ENCODE measurements around the gene CEMIP2. TPM values are rescaled to one million over a fixed set of nuclear protein-coding genes. Genes with fewer than 3 reads are reported as not detected.

CEMIP2 gene
- total and polyA plus RNA-seq, 2 donors (not counting 3 experiments of a cell fraction or from before 2014, with no cell fraction given), result 41.6 to 44.3 TPM

GRCh38 chr9:71729816-71730526 lies 38.3 kb downstream of the CEMIP2 start:
- FAIRE-seq, result no peak
- Histone ChIP-seq H2AFZ (ENCODE audit: low read depth, low read length) (no peak overlapping the region), H3K9me1 (replicated peaks; ENCODE audit: control insufficient read depth, extremely low read depth, insufficient read depth, low read length) (no peaks in the 10 kb centered on the region), H3K4me3 (replicated peaks in 1 of 3; ENCODE audit: insufficient read depth in 1 of 3, low read depth in 1 of 3, low read length in 3 of 3) (no peak overlapping the region), H3K27ac (ENCODE audit: insufficient read depth, low read depth, low read length) (no peak overlapping the region), H3K4me1 (ENCODE audit: control insufficient read depth, extremely low read depth, insufficient read depth, low read length) (peaks cover 9% of the 10 kb centered on the region), H3K27me3 (ENCODE audit: control insufficient read depth in 2 of 2, insufficient read depth in 2 of 2, low read length in 2 of 2) (no peaks in the 10 kb centered on the region), H3K36me3 (ENCODE audit: control insufficient read depth in 2 of 2, extremely low read depth in 1 of 2, insufficient read depth in 2 of 2, low read length in 2 of 2) (peaks cover 4 to 7% of the 10 kb centered on the region in 2 experiments), H4K20me1 (replicated peaks; ENCODE audit: control insufficient read depth, extremely low read depth, insufficient read depth, low read length) (no peaks in the 10 kb centered on the region), H3K79me2 (ENCODE audit: control insufficient read depth, insufficient read depth, low read length) (no peaks in the 10 kb centered on the region), H3K4me2 (ENCODE audit: insufficient read depth, low read length) (no peak overlapping the region), H3K9ac (replicated peaks; ENCODE audit: extremely low read depth, insufficient read depth, low read length) (no peak overlapping the region), H3K9me3 (replicated peaks; ENCODE audit: control insufficient read depth, insufficient read depth, low read length) (no peaks in the 10 kb centered on the region)
- TF ChIP-seq EZH2 (IDR thresholded peaks at IDR 0.05; ENCODE audit: borderline replicate concordance, low read depth, low read length, severe bottlenecking) (no peak), MYC (IDR thresholded peaks at IDR 0.05; ENCODE audit: low read depth, low read length) (no peak), FOS (IDR thresholded peaks at IDR 0.05; ENCODE audit: borderline replicate concordance, insufficient read depth, low read length) (no peak), GATA2 (IDR thresholded peaks at IDR 0.05; ENCODE audit: insufficient read depth, insufficient read length, low read depth, low read length) (no peak), MAX (IDR thresholded peaks at IDR 0.05; ENCODE audit: insufficient read depth, insufficient read length) (no peak), POLR2A (IDR thresholded peaks at IDR 0.05; ENCODE audit: low read depth, low read length) (no peak), POLR2AphosphoS5 (IDR thresholded peaks at IDR 0.05; ENCODE audit: insufficient read depth, low read depth, low read length) (no peak), JUN (IDR thresholded peaks at IDR 0.05; ENCODE audit: borderline replicate concordance, insufficient read depth, insufficient read length, low read depth) (no peak)
- TF ChIP-seq, protein P1, sequence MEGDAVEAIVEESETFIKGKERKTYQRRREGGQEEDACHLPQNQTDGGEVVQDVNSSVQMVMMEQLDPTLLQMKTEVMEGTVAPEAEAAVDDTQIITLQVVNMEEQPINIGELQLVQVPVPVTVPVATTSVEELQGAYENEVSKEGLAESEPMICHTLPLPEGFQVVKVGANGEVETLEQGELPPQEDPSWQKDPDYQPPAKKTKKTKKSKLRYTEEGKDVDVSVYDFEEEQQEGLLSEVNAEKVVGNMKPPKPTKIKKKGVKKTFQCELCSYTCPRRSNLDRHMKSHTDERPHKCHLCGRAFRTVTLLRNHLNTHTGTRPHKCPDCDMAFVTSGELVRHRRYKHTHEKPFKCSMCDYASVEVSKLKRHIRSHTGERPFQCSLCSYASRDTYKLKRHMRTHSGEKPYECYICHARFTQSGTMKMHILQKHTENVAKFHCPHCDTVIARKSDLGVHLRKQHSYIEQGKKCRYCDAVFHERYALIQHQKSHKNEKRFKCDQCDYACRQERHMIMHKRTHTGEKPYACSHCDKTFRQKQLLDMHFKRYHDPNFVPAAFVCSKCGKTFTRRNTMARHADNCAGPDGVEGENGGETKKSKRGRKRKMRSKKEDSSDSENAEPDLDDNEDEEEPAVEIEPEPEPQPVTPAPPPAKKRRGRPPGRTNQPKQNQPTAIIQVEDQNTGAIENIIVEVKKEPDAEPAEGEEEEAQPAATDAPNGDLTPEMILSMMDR (IDR thresholded peaks at IDR 0.05; ENCODE audit: extremely low read depth in 1 of 2, insufficient read depth in 1 of 2, low read depth in 1 of 2, low read length in 2 of 2), result no peak
- DNase-seq (ENCODE audit: low read depth, low spot score), result no peak
- BruUV-seq (replicated peaks), result no TSS peak
- intact Hi-C loops (cut with micrococcal nuclease), result no loop called here
- dilution Hi-C loops (cut with MboI; ENCODE audit: extremely low pct_ligation_motif_present, low sequenced_read_pairs), result no loop called here
- ChIA-PET CTCF (interaction anchor here (1.2 kb wide), 1 partner anchor 12 kb away, joined by 3 read pairs; no protein-coding TSS in a partner anchor), POLR2A (no interaction called here)
